Measurements from ENCODE around the gene AGBL5. TPM values are rescaled to one million over a fixed set of nuclear protein-coding genes. Genes with fewer than 3 reads are reported as not detected.

AGBL5 gene
- total and polyA plus RNA-seq, 2 of the 13 experiments (the other 11 are each of a cell fraction or from before 2014, with no cell fraction given) = 55.9 to 73.3 TPM

GRCh38 chr2:27038012-27038411, 13.5 kb upstream of the AGBL5 start:
- intact Hi-C loops (cut with micrococcal nuclease; ENCODE audit: unreplicated experiment) (loop anchor here (10.0 kb wide), 1 partner anchor 47 kb away; the partner anchor contains the start of gene KHK), in situ Hi-C loops (cut with HindIII; ENCODE audit: extremely low pct_ligation_motif_present, low pct_unique_long_range_greater_than_20kb) (no loop called here)
- H3K4me1 ChIP-seq (ENCODE audit: insufficient read depth, low read length) = peaks cover 24% of the 10 kb centered on the region
- 92% methylated on average over 6 of the region's 6 CpGs for WGBS (ENCODE audit: low lambda C conversion rate)
- FAIRE-seq = no peak
- H2AFZ ChIP-seq (ENCODE audit: low read length) = no peak overlapping the region
- no peak overlapping the region for H3K4me2 ChIP-seq (ENCODE audit: low read depth, low read length)
- TF ChIP-seq AGO2 (optimal IDR thresholded peaks at IDR 0.05; ENCODE audit: low read depth, low read length) = peak; percentile 33
- TF ChIP-seq NFIC (IDR thresholded peaks at IDR 0.05; ENCODE audit: low read length) = no peak
- TF ChIP-seq NRL (CRISPR knock-in tag; IDR thresholded peaks at IDR 0.05; ENCODE audit: borderline replicate concordance) = 0 out of 2 replicates have a peak, but pooled peaks have one; percentile 59
- no peaks in the 10 kb centered on the region; a peak in 1 of 5 replicates for H3K27me3 ChIP-seq (ENCODE audit: control insufficient read depth in 1 of 2, insufficient read depth in 2 of 2, low read length in 2 of 2)
- no peak overlapping the region for H3K27ac ChIP-seq (ENCODE audit: extremely low read length, insufficient read depth, low read length)
- no peaks in the 10 kb centered on the region for H3K9me3 ChIP-seq (ENCODE audit: low read length)
- H3K36me3 ChIP-seq (replicated peaks in 1 of 2; ENCODE audit: control insufficient read depth in 1 of 2, insufficient read depth in 2 of 2, low read length in 2 of 2) = peaks cover 62 to 80% of the 10 kb centered on the region in 2 experiments
- POLR2A ChIA-PET = interaction anchor here (3.0 kb wide), 1 partner anchor 12 kb away, joined by 19 read pairs; the partner anchor contains the start of gene AGBL5
- no peak for DNase-seq (ENCODE audit: low spot score)
- H4K20me1 ChIP-seq (ENCODE audit: insufficient read depth, low read length) = no peaks in the 10 kb centered on the region; the same call in 1 of the 2 replicates
- H3K4me3 ChIP-seq (replicated peaks in 1 of 3; ENCODE audit: insufficient read depth in 1 of 3, low read depth in 2 of 3, low read length in 3 of 3) = no peak overlapping the region
- CTCF ChIA-PET (ENCODE audit: low intra/inter-chr PET ratio, low total read pairs) = no interaction called here
- H3K9ac ChIP-seq (ENCODE audit: insufficient read depth, low read depth, low read length) = no peak overlapping the region
- peaks cover 32% of the 10 kb centered on the region for H3K79me2 ChIP-seq (ENCODE audit: insufficient read depth, low read length)
- no TSS peak for BruUV-seq (replicated peaks)
- no peak for ATAC-seq

- intact Hi-C loops (cut with micrococcal nuclease; ENCODE audit: unreplicated experiment) (loop anchor here (10.0 kb wide), 1 partner anchor 46 kb away; the partner anchor contains the start of gene KHK), in situ Hi-C loops (cut with HindIII; ENCODE audit: extremely low pct_ligation_motif_present, low pct_unique_long_range_greater_than_20kb) (no loop called here)
- Histone ChIP-seq H3K9me3 (ENCODE audit: low read length) (no peaks in the 10 kb centered on the region), H3K79me2 (ENCODE audit: insufficient read depth, low read length) (peaks cover 24% of the 10 kb centered on the region), H3K27me3 (ENCODE audit: control insufficient read depth in 1 of 2, insufficient read depth in 2 of 2, low read length in 2 of 2) (no peaks in the 10 kb centered on the region; a peak in 1 of 5 replicates), H3K4me3 (replicated peaks in 1 of 3; ENCODE audit: insufficient read depth in 1 of 3, low read depth in 2 of 3, low read length in 3 of 3) (no peak overlapping the region), H4K20me1 (ENCODE audit: insufficient read depth, low read length) (no peaks in the 10 kb centered on the region; the same call in 1 of the 2 replicates), H3K36me3 (replicated peaks in 1 of 2; ENCODE audit: control insufficient read depth in 1 of 2, insufficient read depth in 2 of 2, low read length in 2 of 2) (peaks cover 66 to 80% of the 10 kb centered on the region in 2 experiments), H3K4me1 (ENCODE audit: insufficient read depth, low read length) (peaks cover 24% of the 10 kb centered on the region), H3K4me2 (ENCODE audit: low read depth, low read length) (no peak overlapping the region), H3K27ac (ENCODE audit: extremely low read length, insufficient read depth, low read length) (no peak overlapping the region), H3K9ac (ENCODE audit: insufficient read depth, low read depth, low read length) (no peak overlapping the region), H2AFZ (ENCODE audit: low read length) (no peak overlapping the region)
- DNase-seq (ENCODE audit: low spot score) (no peak), FAIRE-seq (no peak), ATAC-seq (no peak)
- CTCF ChIA-PET (ENCODE audit: low intra/inter-chr PET ratio, low total read pairs) = no interaction called here
- no TSS peak for BruUV-seq (replicated peaks)
- WGBS (ENCODE audit: low lambda C conversion rate) = 94% methylated on average over 17 of the region's 17 CpGs
- POLR2A ChIA-PET = interaction anchor here (3.0 kb wide), 1 partner anchor 12 kb away, joined by 19 read pairs; the partner anchor contains the start of gene AGBL5
- TF ChIP-seq POLR2A (IDR thresholded peaks at IDR 0.05; ENCODE audit: insufficient read depth in 1 of 2, low read depth in 2 of 2, low read length in 2 of 2) (0 out of 4 replicates have a peak, but pooled peaks of 1 of the 2 experiments have one; percentile 28), ZNF770 (CRISPR knock-in tag; IDR thresholded peaks at IDR 0.05) (no peak), ZMYM4 (CRISPR knock-in tag; IDR thresholded peaks at IDR 0.05) (no peak)
Observed at GRCh38 chr2:27038631-27039339, 12.7 kb upstream of the AGBL5 start.

All from HepG2 (cell line).